GM19023 (cell line): ENCODE results near the gene PTPRD.

Source experiments
- ATAC-seq: cut with Tn5 transposase; IDR thresholded peaks from one replicate; pipeline ENCODE4 v1.9.1; 2021; ENCODE audit warnings: mild to moderate bottlenecking, moderate library complexity; ENCODE audit not compliant: unreplicated experiment

Gene PTPRD

DNA sequence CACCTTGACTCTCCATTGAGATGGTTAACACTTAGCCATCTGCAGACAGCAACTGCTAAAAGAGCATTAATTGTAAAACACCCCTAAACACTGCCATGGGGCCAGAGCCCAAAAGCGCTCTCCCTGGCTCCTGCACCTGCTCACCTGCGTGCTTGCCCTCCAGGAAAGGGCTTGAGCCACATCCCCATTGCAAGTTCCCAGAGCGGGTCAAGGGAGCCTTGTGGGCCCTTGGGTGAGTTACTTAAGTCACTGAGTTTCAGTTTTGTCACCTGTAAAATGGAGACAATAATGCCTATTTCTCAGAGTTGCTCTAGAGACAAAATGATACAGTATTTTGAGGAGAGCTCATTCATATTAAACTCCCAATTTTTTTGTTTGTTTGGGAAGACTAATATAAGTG is 967.8 kb downstream of the PTPRD start:
- no peak for ATAC-seq

GRCh38 chr9:9631284-9631683 is 981.5 kb downstream of the PTPRD start:
- ATAC-seq = peak; percentile 80

GRCh38 chr9:9625248-9625647 is 987.6 kb downstream of the PTPRD start:
- peak; percentile 61 for ATAC-seq

DNA sequence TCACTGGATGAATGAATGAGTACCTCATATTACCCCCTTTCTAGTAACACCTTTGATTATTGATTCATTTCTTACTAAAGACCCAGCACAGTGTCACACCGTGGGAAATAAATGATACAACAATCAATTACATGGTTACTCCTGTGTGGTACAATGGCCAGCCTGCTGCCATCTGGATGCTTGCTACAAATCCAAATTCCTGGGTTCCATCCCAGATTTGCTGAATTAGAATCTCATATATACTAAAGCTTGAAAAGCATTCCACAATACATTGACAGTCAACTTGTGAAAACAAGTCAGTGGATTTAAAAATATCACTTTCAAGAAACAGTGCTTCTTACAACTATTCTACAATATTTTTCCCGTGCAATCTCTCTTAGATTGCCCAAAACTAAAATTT is 989.3 kb downstream of the PTPRD start:
- ATAC-seq = no peak

DNA sequence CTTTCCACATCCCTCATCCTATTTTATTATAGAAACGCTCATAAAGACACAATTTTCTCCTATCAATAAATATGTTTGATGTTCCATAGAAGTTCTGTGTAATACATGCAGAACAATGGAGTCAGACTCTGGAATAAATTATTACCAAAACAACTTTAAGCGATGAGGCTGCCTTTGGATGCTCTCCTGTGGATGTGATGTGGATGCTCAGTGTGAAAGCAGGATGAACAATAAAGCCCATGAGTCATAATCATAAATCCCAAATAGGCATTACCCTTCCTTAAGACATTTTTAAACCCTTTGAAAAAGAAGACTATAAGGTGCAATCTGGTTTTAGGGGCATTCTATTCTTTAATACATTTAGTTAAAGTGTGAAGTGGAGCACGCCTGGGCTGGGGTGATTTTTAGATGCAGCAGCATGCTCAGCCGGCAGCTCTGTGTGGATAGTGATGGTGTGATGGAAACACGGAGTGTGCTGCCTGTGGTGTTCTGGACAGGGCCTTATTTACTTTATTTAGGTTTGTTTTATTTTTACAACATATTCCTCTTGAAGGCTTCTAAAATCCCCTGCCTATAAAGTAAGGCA is 991.4 kb downstream of the PTPRD start:
- ATAC-seq = no peak

- ATAC-seq = no peak
Measured at GRCh38 chr9:9620736-9621135, 992.1 kb downstream of the PTPRD start.

- ATAC-seq = no peak
Measured at GRCh38 chr9:9615086-9615485, 997.7 kb downstream of the PTPRD start.

- ATAC-seq = no peak
Measured at GRCh38 chr9:9614607-9615006, 998.2 kb downstream of the PTPRD start.

GRCh38 chr9:9612755-9613154 is 1000.0 kb downstream of the PTPRD start:
- peak; percentile 40 for ATAC-seq

DNA sequence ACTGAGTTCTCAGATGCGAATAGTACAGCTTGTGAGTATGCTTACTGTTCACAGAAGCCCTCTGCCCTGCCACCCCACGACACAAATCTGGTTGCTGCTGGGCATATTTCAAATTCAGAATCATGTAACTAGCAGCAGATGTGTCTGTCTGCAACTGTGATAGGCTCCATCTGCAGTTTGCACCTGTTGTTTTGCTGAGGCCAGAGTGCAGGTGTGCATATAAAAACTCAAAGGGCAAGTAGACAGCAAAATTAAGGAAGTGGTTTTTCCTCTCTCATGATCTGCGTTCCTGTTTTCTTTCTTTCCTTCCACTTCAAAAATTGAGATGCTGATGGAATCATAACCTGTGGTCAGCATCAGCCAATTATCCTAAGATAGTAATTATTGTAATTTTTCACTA is 1000.5 kb downstream of the PTPRD start:
- peak; percentile 89 for ATAC-seq

- no peak for ATAC-seq
Measured at GRCh38 chr9:9605681-9606080, 1007.1 kb downstream of the PTPRD start.

DNA sequence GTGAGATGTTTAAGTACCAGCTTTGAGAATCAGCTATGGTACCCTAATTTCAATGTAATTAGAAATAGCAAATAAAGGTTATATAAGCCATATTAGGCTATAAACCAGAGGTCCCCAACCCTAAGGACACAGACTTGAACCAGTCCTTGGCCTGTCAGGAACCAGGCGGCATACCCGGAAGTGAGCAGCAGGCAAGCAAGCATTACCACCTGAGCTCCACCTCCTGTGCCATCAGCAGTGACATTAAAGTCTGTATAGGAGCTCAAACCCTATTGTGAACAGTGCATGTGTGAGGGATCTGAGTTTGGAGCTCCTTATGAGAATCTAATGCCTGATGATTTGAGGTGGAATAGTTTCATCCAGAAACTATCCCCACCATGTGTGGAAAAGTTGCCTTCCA is 1009.5 kb downstream of the PTPRD start:
- no peak for ATAC-seq

- no peak for ATAC-seq
Measured at GRCh38 chr9:9598723-9599122, 1014.1 kb downstream of the PTPRD start.

- ATAC-seq = no peak
Measured at GRCh38 chr9:9592104-9592503, 1020.7 kb downstream of the PTPRD start.

- ATAC-seq = no peak
Measured at GRCh38 chr9:9585920-9586319, 1026.9 kb downstream of the PTPRD start.

GRCh38 chr9:9574080-9574479 is 1038.7 kb downstream of the PTPRD start:
- ATAC-seq = no peak

GRCh38 chr9:9565700-9566099 is 1047.1 kb downstream of the PTPRD start:
- no peak for ATAC-seq

DNA sequence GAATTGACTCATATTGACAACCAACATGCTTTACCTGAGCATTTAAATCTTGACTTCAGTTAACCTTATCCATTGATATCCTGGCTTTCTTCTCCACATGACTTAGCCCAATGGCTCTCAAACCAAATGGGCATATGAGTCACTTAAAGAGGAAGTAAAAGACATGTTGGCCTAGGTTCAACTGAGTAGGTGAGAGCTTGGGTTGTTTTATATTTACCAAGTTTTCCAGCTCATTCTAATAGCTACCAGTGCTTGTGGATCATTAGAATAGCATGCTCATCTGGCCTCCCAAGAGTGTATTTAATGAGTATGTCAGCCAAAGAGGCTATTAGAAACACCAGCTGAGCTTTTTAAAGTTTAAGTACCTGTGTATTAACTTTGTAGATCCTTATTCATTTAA is 1049.0 kb downstream of the PTPRD start:
- no peak for ATAC-seq

- ATAC-seq = no peak
Measured at GRCh38 chr9:9560382-9561035, 1052.3 kb downstream of the PTPRD start.

DNA sequence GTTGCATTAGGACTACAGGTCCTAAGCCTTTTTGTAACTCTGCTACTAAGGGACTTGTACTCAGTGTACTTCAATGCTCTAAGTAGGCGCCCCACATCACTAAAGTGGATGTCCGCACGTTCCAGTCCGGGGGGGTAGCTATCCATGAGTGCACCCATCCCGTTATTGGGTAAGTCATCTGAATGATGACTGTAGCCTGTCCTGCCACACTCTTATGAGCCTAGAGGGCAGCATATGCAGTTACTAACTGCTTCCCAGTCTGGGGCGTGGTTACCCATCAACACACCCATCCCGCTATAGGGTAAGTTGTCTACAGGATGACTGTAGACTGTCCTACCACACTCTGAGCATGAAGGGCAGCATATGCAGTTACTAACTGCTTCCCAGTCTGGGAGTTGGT is 1053.9 kb downstream of the PTPRD start:
- ATAC-seq = no peak

- ATAC-seq = no peak
Measured at GRCh38 chr9:9557804-9558334, 1054.9 kb downstream of the PTPRD start.

DNA sequence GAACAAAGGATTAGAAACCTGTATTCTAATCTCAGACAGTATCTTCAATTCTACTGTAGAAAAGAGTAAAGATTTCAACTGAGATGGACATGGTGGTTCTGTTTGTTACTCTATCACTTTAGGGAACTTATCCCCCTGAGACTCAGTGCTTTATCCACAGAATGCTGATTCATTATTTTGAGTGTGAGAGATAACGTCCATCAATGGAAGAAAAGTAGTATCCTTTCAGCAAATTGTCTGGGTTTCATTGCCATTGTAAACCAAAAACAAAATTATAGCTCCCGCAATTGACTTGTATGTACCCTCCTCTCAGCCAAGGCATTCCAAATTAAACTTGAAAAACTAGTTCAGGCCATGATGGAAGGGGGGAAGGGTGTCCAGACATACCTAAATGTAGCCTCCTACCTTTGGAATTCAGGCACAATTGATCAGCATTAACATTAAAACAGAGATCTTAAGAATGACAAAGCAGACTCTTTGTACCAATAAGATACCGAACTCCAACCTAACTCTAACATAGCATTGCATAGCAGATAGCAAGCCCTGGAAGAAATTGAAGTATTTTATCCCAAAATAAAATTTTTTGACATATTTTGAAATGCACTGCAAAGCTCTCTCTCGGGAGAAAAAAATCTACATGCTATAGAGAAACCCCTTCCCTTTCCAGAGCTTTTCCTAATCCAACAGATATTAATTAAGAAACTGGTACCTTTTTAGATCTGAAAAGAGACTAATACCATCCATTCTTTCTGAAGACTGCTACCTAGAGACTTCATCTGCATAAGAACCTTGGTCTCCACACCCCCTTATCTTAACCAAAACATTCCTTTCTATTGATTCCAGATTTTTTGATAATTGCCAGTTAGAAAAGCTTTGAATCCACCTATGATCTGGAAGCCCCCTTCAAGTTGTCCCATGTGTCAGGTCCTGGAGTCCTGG is 1055.7 kb downstream of the PTPRD start:
- no peak for ATAC-seq
